CD4-positive, alpha-beta T cell treated with Interleukin-17A for 4 hours (primary cell): Measurements from ENCODE around the gene ZDHHC24.
"Not testable (repeated sequence)": the region's sequence is repeated elsewhere in the genome, so short reads cannot be mapped to it uniquely, and the experiment has no call there.

Experiments
- DNase-seq: peaks from one replicate; pipeline ENCODE4 v3.0.0-alpha.2; 2020; ENCODE audit warnings: mixed read lengths

Gene ZDHHC24

GRCh38 chr11:66543263-66544107 lies 2.4 kb downstream of the ZDHHC24 start:
- DNase-seq = peak; percentile 72

GRCh38 chr11:66542362-66542761 lies 3.5 kb downstream of the ZDHHC24 start:
- no peak for DNase-seq

GRCh38 chr11:66541892-66542291 lies 4.0 kb downstream of the ZDHHC24 start:
- no peak for DNase-seq

- not testable (repeated sequence) for DNase-seq
These were observed 5.2 kb downstream of the ZDHHC24 start for GRCh38 chr11:66540598-66540997.

GRCh38 chr11:66539870-66540213 lies 6.0 kb downstream of the ZDHHC24 start:
- DNase-seq = no peak

- no peak for DNase-seq
These were observed 6.5 kb downstream of the ZDHHC24 start for GRCh38 chr11:66539170-66539869.

- no peak for DNase-seq
These were observed 13.1 kb downstream of the ZDHHC24 start for GRCh38 chr11:66532784-66533183.

- no peak for DNase-seq
These were observed 14.0 kb downstream of the ZDHHC24 start for GRCh38 chr11:66531841-66532240.

- no peak for DNase-seq
These were observed 14.7 kb downstream of the ZDHHC24 start for GRCh38 chr11:66530927-66531709.

GRCh38 chr11:66529655-66530054 lies 16.2 kb downstream of the ZDHHC24 start:
- no peak for DNase-seq

- DNase-seq = no peak
These were observed 16.8 kb downstream of the ZDHHC24 start for GRCh38 chr11:66529069-66529468.

- no peak for DNase-seq
These were observed 21.4 kb downstream of the ZDHHC24 start for GRCh38 chr11:66524304-66525040.

- DNase-seq = no peak
These were observed 22.2 kb downstream of the ZDHHC24 start for GRCh38 chr11:66523611-66524010.

- DNase-seq = no peak
These were observed 34.9 kb downstream of the ZDHHC24 start for GRCh38 chr11:66510990-66511339.

GRCh38 chr11:66510271-66510989 lies 35.4 kb downstream of the ZDHHC24 start, which contains the start of gene BBS1:
Gene BBS1, plus strand, starts transcription at chr11:66510635. Its CDS starts 25 bp downstream, at chr11:66510660.
- DNase-seq = peak; percentile 88

GRCh38 chr11:66509131-66509561 lies 36.7 kb downstream of the ZDHHC24 start:
- no peak for DNase-seq

GRCh38 chr11:66505276-66505816 lies 40.5 kb downstream of the ZDHHC24 start:
- DNase-seq = no peak

- no peak for DNase-seq
These were observed 47.3 kb downstream of the ZDHHC24 start for GRCh38 chr11:66498506-66498905.

GRCh38 chr11:66497206-66497605 lies 48.6 kb downstream of the ZDHHC24 start:
- DNase-seq = no peak

- no peak for DNase-seq
These were observed 50.4 kb downstream of the ZDHHC24 start for GRCh38 chr11:66495401-66495854.

GRCh38 chr11:66494935-66495334 lies 50.9 kb downstream of the ZDHHC24 start:
- no peak for DNase-seq

- DNase-seq = no peak
These were observed 51.4 kb downstream of the ZDHHC24 start for GRCh38 chr11:66494458-66494857.
